ENCODE data around the gene MGAT5B. TPM values are rescaled to one million over a fixed set of nuclear protein-coding genes. Genes with fewer than 3 reads are reported as not detected.
"Not testable (repeated sequence)": the region's sequence is repeated elsewhere in the genome, so short reads cannot be mapped to it uniquely, and the experiment has no call there.

The MGAT5B gene
- total RNA-seq, 1 donor from 2014 or later, result not detected

DNA sequence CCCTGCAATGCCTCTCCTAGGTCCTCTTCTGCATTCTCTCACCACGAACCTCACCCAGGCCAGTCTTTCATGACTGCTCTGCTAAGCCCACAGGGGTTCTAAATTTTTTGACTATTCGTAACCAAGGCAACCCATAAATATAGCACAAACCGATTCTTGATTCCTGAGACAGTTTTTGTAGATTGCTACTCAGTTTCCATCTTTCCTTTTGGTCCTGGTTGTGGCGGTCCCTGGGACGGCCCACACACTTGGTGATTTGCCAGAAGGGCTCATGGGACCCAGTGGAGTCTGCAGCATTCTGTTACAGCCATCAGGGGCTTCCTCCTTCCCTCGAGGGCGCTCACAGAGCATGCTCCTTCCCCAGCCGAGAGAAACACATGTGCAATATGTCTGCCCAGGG is 23.4 kb upstream of the MGAT5B start:
- no peak for ATAC-seq
- intact Hi-C loops (cut with DNase I), result no loop called here
- DNase-seq (ENCODE audit: missing footprints), result no peak

DNA sequence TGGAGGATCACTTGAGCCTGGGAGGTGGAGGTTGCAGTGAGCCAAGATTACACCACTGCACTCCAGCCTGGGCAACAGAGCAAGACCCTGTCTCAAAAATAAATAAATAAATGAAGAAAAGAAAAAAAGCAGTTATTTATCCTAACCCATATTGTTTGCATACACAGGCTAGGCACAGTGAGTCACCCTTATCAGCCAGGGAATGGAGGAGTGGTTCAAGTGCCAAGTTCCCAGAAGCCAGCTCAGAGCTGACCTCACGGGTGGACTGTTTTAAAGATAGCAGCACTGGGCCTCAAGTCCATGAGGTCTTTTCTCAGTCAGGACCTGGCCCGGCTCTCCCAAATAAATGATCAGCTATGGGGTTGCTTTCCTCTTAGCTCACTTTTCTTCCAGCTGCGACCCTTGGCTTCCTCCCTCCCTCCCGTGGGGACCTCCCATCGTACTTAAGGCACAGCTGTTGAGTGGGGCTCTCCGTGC is 22.6 kb upstream of the MGAT5B start:
- no peak for ATAC-seq
- intact Hi-C loops (cut with DNase I), result no loop called here

DNA sequence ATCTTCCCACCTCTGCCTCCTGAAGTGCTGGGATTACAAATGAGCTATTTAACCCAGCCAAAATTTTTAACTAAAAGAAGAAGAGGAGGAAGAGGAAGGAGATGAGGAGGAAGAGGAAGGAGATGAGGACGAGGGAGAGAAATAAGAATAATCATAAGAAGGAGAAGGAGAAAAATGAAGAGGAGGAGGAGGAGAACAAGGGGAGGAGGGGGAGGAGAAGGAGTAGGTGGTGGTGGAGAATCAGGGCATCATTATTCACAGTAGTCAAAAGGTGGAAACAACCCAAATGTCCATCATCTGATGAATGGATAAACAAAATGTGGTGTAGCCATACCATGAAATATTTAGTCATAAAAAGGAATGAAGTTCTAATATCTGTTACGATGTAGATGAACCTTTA is 21.2 kb upstream of the MGAT5B start:
- DNase-seq (ENCODE audit: missing footprints), result no peak
- no peak for ATAC-seq
- intact Hi-C loops (cut with DNase I), result no loop called here

More for the DNA sequence above, 22.6 kb upstream of the MGAT5B start:
- no peak for DNase-seq (ENCODE audit: missing footprints)

DNA sequence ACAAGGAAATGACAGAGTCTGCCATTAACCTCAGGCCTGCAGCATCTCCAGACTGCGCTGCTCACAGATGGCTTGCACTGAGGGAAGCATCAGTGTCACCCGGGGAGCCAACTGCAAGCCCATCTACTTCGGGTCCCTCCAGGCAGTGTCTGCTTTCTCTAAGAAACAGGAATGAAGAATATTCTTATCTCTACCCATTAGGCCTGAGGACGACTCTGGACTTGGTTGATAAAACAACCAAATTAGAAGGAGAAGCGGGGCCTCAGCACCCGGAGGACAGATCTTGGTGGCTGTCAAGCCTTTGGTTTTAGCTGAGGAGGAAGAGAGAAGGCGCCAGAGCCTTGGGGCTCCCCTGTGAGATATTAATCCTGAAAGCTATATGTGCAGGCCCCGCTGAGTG is 19.5 kb upstream of the MGAT5B start:
- DNase-seq (ENCODE audit: missing footprints) (no peak), ATAC-seq (no peak)
- intact Hi-C loops (cut with DNase I), result no loop called here

DNA sequence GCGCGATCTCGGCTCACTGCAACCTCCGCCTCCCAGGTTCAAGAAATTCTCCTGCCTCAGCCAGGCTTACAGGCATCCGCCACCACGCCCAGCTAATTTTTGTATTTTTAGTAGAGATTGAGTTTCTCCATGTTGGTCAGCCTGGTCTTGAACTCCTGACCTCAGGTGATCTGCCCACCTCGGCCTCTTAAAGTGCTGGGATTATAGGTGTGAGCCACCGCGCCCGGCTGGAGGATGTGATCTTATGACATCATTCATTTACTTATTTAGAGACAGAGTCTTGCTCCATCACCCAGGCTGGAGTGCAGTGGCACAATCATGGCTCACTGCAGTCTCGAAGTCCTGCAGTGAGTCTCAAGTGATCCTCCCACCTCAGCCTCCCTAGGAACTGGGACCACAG is 19.0 kb upstream of the MGAT5B start:
- intact Hi-C loops (cut with DNase I); DNase-seq (ENCODE audit: missing footprints); ATAC-seq: not testable (repeated sequence)

DNA sequence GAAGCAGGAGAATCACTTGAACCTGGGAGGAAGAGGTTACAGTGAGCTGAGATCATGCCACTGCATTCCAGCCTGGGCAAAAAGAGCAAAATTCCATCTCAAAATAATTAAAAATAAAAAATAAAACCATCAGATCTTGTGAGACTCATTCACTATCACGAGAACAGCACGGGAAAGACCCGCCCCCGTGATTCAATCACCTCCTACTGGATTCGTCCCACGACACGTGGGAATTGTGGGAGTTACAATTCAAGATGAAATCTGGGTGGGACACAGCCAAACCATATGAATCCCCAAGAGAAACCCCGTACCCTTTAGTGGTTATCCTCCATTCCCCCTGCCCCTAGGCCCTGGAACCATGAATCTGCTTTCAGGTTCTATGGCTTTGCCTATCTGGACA is 15.4 kb upstream of the MGAT5B start:
- intact Hi-C loops (cut with DNase I), result no loop called here
- DNase-seq (ENCODE audit: missing footprints) (no peak), ATAC-seq (no peak)

DNA sequence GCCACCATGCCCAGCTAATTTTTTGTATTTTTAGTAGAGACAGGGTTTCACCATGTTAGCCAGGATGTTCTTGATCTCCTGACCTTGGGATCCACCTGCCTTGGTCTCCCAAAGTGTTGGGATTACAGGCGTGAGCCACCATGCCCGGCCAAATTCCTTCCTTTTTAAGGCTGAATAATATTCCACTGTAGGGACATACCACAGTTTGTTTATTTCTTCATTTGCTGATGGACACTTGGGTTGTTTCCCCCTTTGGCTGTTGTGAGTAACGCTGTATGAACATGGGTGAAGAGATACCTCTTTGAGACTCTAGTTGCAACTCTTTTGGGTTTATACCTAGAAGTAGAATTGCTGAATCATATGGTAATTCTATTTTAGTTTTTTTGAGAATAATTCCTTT is 13.1 kb upstream of the MGAT5B start:
- intact Hi-C loops (cut with DNase I), result no loop called here
- DNase-seq (ENCODE audit: missing footprints) (no peak), ATAC-seq (no peak)

DNA sequence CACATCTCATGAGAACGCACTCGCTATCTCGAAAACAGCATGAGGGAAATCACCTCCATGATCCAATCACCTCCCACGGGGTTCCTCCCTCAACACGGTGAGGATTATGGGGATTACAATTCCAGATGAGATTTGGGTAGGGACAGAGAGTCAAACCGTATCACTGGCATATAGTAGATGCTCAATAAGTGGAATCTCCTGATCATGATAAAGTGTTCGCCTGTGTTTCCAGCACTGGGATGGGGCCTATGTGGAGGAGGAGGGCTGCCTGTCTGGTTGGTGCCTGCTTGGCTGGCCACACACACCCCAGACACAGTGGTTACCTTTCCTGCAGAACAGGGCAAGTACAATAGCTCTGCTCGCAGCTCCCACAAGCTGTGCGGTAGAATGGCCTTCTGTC is 6.1 kb upstream of the MGAT5B start:
- DNase-seq (ENCODE audit: missing footprints), result no peak
- no peak for ATAC-seq
- intact Hi-C loops (cut with DNase I), result no loop called here

DNA sequence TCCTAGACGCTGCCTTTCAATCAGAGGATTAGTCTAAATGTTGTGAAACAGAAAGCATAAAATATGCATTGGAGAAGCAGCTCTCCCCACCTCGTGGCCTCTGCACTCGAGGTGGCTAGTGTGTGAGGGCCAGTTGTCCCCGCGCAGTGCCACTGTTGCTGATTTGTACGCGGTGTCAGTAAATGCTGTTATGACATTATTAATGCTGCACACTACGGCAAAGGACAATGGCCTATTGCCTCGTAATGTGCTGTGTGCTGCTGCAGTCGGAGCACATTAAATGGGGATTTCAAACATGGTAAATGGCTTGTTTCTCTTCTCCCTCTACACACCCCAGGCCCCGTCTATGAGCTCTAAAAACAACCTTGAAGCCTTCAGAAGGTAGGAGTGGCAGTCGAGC is 5.7 kb upstream of the MGAT5B start:
- ATAC-seq (no peak), DNase-seq (ENCODE audit: missing footprints) (no peak)
- intact Hi-C loops (cut with DNase I), result no loop called here

DNA sequence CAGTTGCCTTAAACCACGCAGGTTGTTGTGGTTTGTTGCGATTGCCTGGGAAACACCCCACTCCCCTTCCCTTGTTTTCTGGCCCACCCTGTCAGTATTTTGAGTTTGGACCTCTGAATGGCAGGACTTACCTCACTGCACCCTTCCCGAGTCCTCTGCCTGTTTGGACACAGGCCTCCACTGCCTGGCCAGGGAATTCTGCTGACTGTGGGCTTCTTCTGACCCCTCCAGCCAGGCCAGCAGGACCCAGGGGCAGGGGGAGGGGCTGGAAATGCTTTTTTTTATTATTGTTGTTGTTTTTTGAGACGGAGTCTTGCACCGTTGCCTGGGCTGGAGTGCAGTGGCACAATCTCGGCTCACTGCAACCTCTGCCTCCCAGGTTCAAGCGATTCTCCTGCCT is 4.2 kb upstream of the MGAT5B start:
- no peak for ATAC-seq
- intact Hi-C loops (cut with DNase I), result no loop called here
- no peak for DNase-seq (ENCODE audit: missing footprints)

DNA sequence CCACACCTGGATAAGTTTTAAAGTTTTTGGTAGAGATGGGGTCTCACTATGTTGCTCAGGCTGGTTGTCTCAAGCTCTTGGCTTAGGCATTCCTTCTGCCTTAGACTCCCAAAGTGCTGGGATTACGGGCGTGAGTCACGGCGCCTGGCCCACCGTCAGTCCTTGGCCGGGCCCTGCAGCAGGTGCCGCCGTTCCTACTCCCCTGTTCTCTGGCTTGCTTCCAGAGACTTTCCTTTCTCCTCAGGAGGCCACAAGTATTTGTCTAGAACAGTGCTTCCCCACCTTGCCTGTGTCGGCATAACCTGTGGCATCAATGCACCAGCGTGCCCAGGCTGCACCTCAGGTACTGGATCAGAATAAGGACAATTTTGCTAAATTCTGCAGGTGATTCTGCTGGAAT is 3.0 kb upstream of the MGAT5B start:
- ATAC-seq, result no peak
- intact Hi-C loops (cut with DNase I), result no loop called here

DNA sequence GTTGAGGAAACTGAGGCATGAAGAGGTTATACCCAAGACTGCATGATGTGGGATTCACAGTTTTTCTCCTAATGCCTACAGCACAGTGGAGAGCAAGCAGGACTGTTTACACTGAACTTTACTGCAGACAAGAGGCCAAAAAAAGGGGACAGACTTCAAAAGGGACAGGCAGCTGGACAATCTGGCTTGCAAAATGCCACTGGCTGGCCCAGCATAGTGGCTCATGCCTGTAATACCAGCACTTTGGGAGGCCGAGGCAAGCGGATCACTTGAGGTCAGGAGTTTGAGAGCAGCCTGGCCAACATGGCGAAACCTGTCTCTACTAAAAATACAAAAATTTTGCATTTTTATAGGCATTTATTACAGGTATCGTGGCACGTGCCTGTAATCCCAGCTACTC is 2.0 kb upstream of the MGAT5B start:
- intact Hi-C loops (cut with DNase I), result loop anchor here (2.0 kb wide), 1 partner anchor 381 kb away; no protein-coding TSS in a partner anchor
- DNase-seq (ENCODE audit: missing footprints) (no peak), ATAC-seq (no peak)

More for the DNA sequence above, 3.0 kb upstream of the MGAT5B start:
- DNase-seq (ENCODE audit: missing footprints), result no peak

DNA sequence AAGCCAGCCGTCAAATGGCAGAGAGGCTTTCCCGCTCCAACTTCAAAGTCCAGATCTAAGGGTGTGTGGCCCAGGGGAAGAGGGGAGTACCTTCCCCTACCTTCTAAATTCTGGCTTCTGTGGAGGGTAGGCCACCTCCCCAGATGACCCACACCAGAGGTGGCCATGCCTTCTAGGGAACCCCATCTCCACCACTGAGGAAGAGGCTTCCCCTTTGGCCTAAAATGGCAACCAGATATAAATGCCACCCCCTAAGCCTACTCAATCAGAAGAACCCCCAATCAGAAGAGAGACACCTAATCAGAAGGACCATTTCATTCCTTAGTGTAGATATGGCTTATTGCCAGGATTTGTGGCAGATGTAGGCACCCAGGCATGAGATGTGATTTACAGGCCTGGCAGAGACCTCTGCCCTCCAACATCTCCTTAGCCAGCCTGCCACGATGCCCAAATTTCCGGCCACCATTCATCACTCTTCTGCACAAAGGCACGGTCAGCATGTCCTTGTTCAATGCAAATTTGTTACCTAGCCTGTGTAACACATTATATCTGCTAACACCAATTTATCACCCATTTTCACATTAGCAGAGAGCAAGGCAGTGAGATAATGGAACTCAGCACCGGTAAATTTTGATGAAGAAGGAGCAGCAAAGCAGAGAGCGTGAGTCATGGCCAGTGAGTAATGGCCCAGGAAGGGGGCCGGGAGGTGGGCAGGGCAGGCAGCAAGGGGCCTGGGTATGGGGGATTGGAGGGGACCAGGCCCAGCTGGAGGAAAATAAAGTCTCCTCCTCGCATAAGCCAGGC is 1.2 kb upstream of the MGAT5B start:
- intact Hi-C loops (cut with DNase I), result loop anchor here (2.0 kb wide), 1 partner anchor 380 kb away; no protein-coding TSS in a partner anchor
- no peak for DNase-seq (ENCODE audit: missing footprints)
- no peak for ATAC-seq

DNA sequence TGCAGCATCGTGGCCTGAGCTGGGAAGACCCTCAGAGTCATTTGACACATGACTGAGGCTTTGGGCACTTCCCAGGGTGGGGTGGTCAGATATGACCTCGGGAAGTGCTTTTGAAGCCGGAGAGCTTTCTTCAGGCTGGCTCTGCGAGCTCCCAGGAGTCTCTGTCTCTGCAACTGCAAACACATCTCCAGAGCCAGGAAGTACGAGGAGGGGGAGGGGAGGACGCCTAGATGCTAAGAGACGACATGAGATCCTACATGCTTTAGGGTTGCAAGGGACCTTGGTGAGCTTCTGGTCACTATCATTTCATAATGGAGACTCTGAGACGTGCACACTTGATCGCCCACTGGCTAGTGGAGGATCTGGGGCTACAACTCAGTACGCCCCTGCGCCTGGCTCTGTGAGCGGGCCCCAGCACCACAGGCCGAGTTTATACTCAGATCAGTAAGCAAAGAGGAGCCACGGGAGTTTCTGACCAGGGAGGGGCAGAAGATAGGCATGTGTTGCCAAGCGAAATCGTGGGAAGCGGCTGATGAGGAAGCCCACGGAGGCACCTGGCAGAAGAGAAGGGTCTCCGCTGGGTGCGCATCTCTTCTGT is 527 bp upstream of the MGAT5B start:
- no peak for ATAC-seq
- intact Hi-C loops (cut with DNase I), result loop anchor here (1.0 to 2.0 kb wide), 2 partner anchors 189 to 379 kb away; no protein-coding TSS in a partner anchor
- DNase-seq (ENCODE audit: missing footprints), result no peak

DNA sequence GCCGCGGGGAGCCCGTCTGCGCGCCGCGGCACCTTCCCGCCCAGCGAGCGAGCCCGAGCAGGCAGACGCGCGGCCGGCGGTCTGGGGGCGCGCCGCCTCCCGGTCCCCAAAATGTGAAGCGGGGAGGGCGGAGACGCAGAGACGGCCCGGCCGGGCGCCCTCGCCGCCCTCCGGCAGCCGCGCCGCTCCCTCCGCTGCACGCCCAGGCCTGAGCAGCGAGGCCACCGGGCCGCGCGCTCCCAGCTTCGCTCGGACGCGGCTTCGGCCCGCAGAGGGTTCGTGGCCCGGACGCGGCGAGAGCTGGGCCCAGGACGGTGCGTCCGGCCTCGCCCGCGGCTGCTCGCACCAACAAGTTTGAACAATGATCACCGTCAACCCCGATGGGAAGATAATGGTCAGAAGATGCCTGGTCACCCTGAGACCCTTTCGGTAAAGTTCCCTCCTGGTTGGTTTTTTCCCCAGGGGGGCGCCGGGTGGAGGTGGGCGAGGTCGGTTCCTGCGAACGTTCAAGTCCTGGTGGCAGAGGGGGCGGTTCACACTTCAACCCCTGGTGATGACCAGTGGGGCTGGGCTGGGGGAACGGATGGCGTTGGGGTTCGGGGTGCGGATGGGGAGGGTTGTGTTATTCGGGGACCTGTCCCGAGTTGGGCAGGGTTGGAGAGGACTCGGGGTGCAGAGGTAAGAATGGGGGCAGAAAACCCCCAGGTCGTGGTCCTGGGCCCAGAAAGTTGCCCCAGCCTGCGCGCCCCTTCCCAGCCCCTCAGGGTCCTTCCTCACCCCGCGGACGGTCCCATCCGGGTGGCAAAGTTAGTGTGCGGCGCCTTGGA is 678 bp downstream of the MGAT5B start:
- no peak for DNase-seq (ENCODE audit: missing footprints)
- no peak for ATAC-seq
- intact Hi-C loops (cut with DNase I), result loop anchor here (1.0 kb wide), 1 partner anchor 187 kb away; no protein-coding TSS in a partner anchor

DNA sequence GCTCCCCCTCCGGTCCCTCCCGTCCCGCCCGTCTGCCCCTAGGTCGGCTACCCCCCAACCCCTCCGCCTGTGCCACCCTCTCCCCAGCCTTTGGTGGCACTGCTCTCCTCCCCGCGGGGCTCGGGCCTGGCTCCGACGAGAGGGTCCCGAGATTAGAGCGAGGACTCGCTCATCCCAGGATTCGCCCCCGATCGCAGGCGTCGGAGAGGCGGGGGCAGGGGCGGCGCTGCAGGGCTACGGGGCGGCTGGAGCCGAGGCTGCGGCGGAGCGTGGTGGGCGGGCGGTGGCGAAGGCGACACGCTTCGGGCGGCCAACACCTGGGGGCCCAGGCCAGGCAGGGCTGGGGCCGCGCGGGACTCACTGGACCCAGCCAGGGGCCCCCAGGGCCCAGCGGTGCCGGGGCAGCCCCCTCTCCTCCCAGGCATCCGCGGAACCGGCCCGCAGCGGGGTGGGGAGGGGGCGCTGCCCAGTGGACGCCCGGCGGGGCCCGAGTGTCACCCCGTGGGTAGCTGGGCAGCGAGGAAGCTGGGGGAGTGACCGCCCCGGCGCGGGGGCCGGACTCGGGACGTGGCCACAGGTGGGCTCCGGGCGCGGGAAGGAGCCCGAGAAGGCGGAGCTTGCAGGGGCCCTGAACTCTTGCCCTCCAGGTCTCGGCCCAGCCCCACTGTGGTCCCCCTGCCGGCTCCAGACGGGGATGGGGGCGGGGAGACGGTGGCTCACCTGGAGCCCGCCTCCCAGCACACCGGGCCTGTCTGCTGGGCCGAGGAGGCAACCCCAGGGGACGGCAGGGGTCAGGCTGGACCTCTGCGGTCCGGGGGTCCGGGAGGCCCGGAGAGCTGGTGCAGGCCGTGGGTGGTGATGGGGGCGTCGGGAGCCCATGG is 1.5 kb downstream of the MGAT5B start:
- DNase-seq (ENCODE audit: missing footprints) (no peak), ATAC-seq (no peak)
- intact Hi-C loops (cut with DNase I), result no loop called here

DNA sequence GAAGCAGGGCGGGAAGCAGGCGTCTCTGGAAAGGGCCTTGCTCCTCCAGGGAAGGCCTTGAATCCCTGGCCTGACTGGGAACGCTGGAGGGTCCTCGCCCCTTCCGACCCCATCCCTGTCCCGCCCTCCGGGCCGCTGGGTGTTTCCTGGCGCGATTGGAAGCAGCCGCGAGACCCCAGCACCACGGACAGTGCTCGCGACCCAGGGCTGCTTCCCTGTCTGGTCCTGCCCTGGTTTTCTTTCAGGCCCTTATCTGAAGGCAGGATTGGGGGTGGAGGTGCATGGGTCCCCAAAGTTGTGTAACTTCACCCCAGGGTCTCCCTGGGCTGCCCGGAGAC is 2.1 kb downstream of the MGAT5B start:
- intact Hi-C loops (cut with DNase I), result no loop called here
- DNase-seq (ENCODE audit: missing footprints) (no peak), ATAC-seq (no peak)

DNA sequence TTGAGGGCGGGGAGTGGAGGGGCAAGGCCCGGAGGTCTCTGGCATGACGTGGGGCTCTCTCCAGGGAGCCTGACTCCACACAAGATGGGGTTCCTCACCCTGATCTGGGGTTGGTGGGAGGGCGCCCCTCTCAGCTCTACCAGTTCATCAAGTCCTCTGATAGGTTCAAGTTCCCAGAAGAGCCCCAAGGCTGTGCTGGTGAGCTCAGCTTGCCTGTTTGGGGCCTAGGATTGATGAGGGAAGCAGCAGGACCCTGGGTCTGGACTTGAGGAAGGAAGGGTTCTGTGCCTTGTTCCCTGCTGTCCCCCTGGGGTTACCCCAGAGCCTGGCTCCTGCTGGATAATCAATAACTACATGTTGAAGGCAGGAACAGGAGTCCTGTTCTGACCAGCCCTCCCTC is 3.5 kb downstream of the MGAT5B start:
- intact Hi-C loops (cut with DNase I), result no loop called here
- DNase-seq (ENCODE audit: missing footprints) (no peak), ATAC-seq (no peak)

Data from Right ventricle myocardium inferior (tissue), 1 donor.